Measurements from ENCODE around the gene KIF26B.

- TF ChIP-seq CTCF (IDR thresholded peaks at IDR 0.05; ENCODE audit: insufficient read depth, low read length, poor library complexity, severe bottlenecking) = no peak
- no peak for TF ChIP-seq EZH2phosphoT487 (conservative IDR thresholded peaks at IDR 0.05; ENCODE audit: low read length)
Observed at GRCh38 chr1:245173446-245174211, 18.8 kb downstream of the KIF26B start.

Measured in SU-DHL-6 (cell line).